Sigmoid colon (tissue), 4 donors: ENCODE measurements around the gene SRGAP2C.
"Not testable (repeated sequence)": the region's sequence is repeated elsewhere in the genome, so short reads cannot be mapped to it uniquely, and the experiment has no call there.

Experiments used
- POLR2A ChIP-seq, 2 donors: fragments of 450-650 bp; IDR thresholded peaks; one replicate each; pipeline ENCODE4 v1.6.1; 2016; ENCODE audit warnings: antibody characterized with exemption in 2 of 2, mild to moderate bottlenecking in 2 of 2, moderate library complexity in 2 of 2
- POLR2AphosphoS5 ChIP-seq, 4 donors: sonication (generic); formaldehyde crosslinking; IDR thresholded peaks; one replicate each; pipeline ENCODE4 v1.6.1; 2017; ENCODE audit warnings: antibody characterized with exemption in 4 of 4

GRCh38 chr1:121365316-121365715 is 180.5 kb downstream of the SRGAP2C start:
- TF ChIP-seq POLR2A, POLR2AphosphoS5 (IDR thresholded peaks at IDR 0.05): not testable (repeated sequence)
